MM.1S (cell line): ENCODE data around the gene RPGRIP1L.

Experiments used
- DNase-seq: peaks from one replicate; pipeline ENCODE4 v3.0.0-alpha.2; 2015
- H2AFZ ChIP-seq: fragments of 300-600 bp; sonication (generic); 2 replicates; pipeline ENCODE4 v1.6.0; 2016; ENCODE audit warnings: antibody characterized with exemption, low read length
- H3F3A ChIP-seq: fragments of 300-600 bp; sonication (generic); 2 replicates; pipeline ENCODE4 v1.6.1; 2016; ENCODE audit warnings: mild to moderate bottlenecking, antibody characterized with exemption, low read length, moderate library complexity, mixed read lengths; ENCODE audit not compliant: insufficient read depth
- H3K27ac ChIP-seq: fragments of 300-600 bp; sonication (generic); 2 replicates; pipeline ENCODE4 v1.5.1; 2016; ENCODE audit warnings: mild to moderate bottlenecking, low read length
- H3K27me3 ChIP-seq: fragments of 300-600 bp; sonication (generic); replicated peaks from 2 replicates; pipeline ENCODE4 v1.6.0; 2016; ENCODE audit warnings: low read length; ENCODE audit not compliant: insufficient read depth
- H3K36me3 ChIP-seq: fragments of 300-600 bp; sonication (generic); replicated peaks from 2 replicates; pipeline ENCODE4 v1.6.1; 2016; ENCODE audit warnings: mild to moderate bottlenecking, low read length, mixed read lengths; ENCODE audit not compliant: insufficient read depth
- H3K4me1 ChIP-seq: fragments of 300-600 bp; sonication (generic); 2 replicates; pipeline ENCODE4 v1.6.1; 2016; ENCODE audit warnings: low read length, mixed read lengths
- H3K4me2 ChIP-seq: fragments of 300-600 bp; sonication (generic); 2 replicates; pipeline ENCODE4 v1.6.0; 2016; ENCODE audit warnings: low read depth, low read length
- H3K4me3 ChIP-seq: fragments of 300-600 bp; sonication (generic); 2 replicates; pipeline ENCODE4 v1.5.1; 2016; ENCODE audit warnings: low read length, mixed read lengths
- H3K79me2 ChIP-seq: fragments of 300-600 bp; sonication (generic); 2 replicates; pipeline ENCODE4 v1.6.1; 2016; ENCODE audit warnings: mixed run types, low read length, mixed read lengths
- H3K9ac ChIP-seq: fragments of 300-600 bp; sonication (generic); 2 replicates; pipeline ENCODE4 v1.6.1; 2016; ENCODE audit warnings: low read length, mixed read lengths
- H3K9me2 ChIP-seq: fragments of 300-600 bp; sonication (generic); replicated peaks from 2 replicates; pipeline ENCODE4 v1.6.1; 2016; ENCODE audit warnings: mild to moderate bottlenecking, low read length, mixed read lengths; ENCODE audit not compliant: insufficient read depth
- H3K9me3 ChIP-seq: fragments of 300-600 bp; sonication (generic); replicated peaks from 2 replicates; pipeline ENCODE4 v1.6.1; 2016; ENCODE audit warnings: mild to moderate bottlenecking, low read length, mixed read lengths; ENCODE audit not compliant: insufficient read depth
- H4K20me1 ChIP-seq: fragments of 300-600 bp; sonication (generic); 2 replicates; pipeline ENCODE4 v1.6.1; 2016; ENCODE audit warnings: mild to moderate bottlenecking, low read length, moderate library complexity, mixed read lengths; ENCODE audit not compliant: insufficient read depth
- EZH2 ChIP-seq: fragments of 300-600 bp; sonication (generic); optimal IDR thresholded peaks from 2 replicates; pipeline ENCODE3; 2017; ENCODE audit warnings: low read depth, mild to moderate bottlenecking, antibody characterized with exemption, low read length, mixed read lengths
- EZH2phosphoT487 ChIP-seq: fragments of 300-600 bp; sonication (generic); IDR thresholded peaks from 2 replicates; pipeline ENCODE4 v1.6.1; 2018; ENCODE audit warnings: antibody characterized with exemption, low read length
- TF ChIP-seq, protein P1 (sequence below): fragments of 300-600 bp; sonication (generic); IDR thresholded peaks from 2 replicates; pipeline ENCODE4 v1.5.1; 2016; ENCODE audit warnings: antibody characterized with exemption, low read length, mixed read lengths

Gene RPGRIP1L

GRCh38 chr16:53629607-53630312, 73.9 kb downstream of the RPGRIP1L start:
- Histone ChIP-seq H3K9me3 (no peaks in the 10 kb centered on the region), H3K4me1 (no peaks in the 10 kb centered on the region), H3K36me3 (no peaks in the 10 kb centered on the region), H3K4me2 (no peak overlapping the region), H3K9me2 (no peaks in the 10 kb centered on the region), H3K27ac (no peak overlapping the region), H3F3A (no peaks in the 10 kb centered on the region), H2AFZ (no peak overlapping the region), H3K4me3 (no peak overlapping the region), H3K9ac (no peak overlapping the region), H3K79me2 (no peaks in the 10 kb centered on the region), H4K20me1 (no peaks in the 10 kb centered on the region), H3K27me3 (no peaks in the 10 kb centered on the region)
- DNase-seq: no peak
- no peak for TF ChIP-seq EZH2phosphoT487
- TF ChIP-seq, protein P1, sequence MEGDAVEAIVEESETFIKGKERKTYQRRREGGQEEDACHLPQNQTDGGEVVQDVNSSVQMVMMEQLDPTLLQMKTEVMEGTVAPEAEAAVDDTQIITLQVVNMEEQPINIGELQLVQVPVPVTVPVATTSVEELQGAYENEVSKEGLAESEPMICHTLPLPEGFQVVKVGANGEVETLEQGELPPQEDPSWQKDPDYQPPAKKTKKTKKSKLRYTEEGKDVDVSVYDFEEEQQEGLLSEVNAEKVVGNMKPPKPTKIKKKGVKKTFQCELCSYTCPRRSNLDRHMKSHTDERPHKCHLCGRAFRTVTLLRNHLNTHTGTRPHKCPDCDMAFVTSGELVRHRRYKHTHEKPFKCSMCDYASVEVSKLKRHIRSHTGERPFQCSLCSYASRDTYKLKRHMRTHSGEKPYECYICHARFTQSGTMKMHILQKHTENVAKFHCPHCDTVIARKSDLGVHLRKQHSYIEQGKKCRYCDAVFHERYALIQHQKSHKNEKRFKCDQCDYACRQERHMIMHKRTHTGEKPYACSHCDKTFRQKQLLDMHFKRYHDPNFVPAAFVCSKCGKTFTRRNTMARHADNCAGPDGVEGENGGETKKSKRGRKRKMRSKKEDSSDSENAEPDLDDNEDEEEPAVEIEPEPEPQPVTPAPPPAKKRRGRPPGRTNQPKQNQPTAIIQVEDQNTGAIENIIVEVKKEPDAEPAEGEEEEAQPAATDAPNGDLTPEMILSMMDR: no peak
- no peak for TF ChIP-seq EZH2

- Histone ChIP-seq H3K27me3 (no peaks in the 10 kb centered on the region), H3K4me3 (no peak overlapping the region), H3K79me2 (no peaks in the 10 kb centered on the region), H4K20me1 (no peaks in the 10 kb centered on the region), H3K27ac (no peak overlapping the region), H3K9ac (no peak overlapping the region), H3F3A (no peaks in the 10 kb centered on the region), H3K9me2 (no peaks in the 10 kb centered on the region), H3K4me2 (no peak overlapping the region), H2AFZ (no peak overlapping the region), H3K4me1 (no peaks in the 10 kb centered on the region), H3K9me3 (no peaks in the 10 kb centered on the region), H3K36me3 (no peaks in the 10 kb centered on the region)
- TF ChIP-seq EZH2 (no peak), EZH2phosphoT487 (no peak)
- TF ChIP-seq, protein P1: no peak
- no peak for DNase-seq
Measured at GRCh38 chr16:53629151-53629550, 74.5 kb downstream of the RPGRIP1L start.

DNA sequence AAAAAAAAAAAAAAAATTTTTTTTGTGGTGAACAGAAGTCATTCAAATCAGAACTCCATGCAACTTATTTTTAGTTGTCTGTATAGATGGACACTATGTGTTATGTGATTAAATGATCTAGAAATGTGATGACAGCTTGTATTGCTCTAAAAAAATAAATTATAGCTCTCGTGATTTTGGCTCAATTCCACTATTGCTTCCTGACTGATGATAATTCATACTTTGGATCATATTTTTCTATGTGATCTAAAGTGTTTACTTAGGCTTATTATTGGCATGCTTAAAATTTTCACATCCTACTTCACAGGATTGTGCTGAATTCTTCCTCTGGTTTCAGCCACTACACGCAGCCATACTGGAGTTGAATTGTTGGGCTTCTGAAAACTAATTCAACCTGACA, 76.8 kb downstream of the RPGRIP1L start:
- H3K27me3 ChIP-seq: no peaks in the 10 kb centered on the region
- no peaks in the 10 kb centered on the region for H3K36me3 ChIP-seq
- TF ChIP-seq EZH2phosphoT487: no peak
- no peak for TF ChIP-seq EZH2
- TF ChIP-seq, protein P1: no peak
- H3F3A ChIP-seq: no peaks in the 10 kb centered on the region
- no peak overlapping the region for H3K4me3 ChIP-seq
- H3K9me2 ChIP-seq: no peaks in the 10 kb centered on the region
- H3K27ac ChIP-seq: no peak overlapping the region
- no peaks in the 10 kb centered on the region for H4K20me1 ChIP-seq
- no peaks in the 10 kb centered on the region for H3K9me3 ChIP-seq
- H2AFZ ChIP-seq: no peak overlapping the region
- no peaks in the 10 kb centered on the region for H3K4me1 ChIP-seq
- no peak for DNase-seq
- H3K9ac ChIP-seq: no peak overlapping the region
- no peaks in the 10 kb centered on the region for H3K79me2 ChIP-seq
- no peak overlapping the region for H3K4me2 ChIP-seq
